ENCODE results near the gene SLC7A14. TPM values are rescaled to one million over a fixed set of nuclear protein-coding genes. Genes with fewer than 3 reads are reported as not detected.
A peak's percentile ranks its signal among the peaks of the same experiment; 100 is the strongest.

SLC7A14 gene
- total RNA-seq, 1 donor from 2014 or later: 7.0 TPM

DNA sequence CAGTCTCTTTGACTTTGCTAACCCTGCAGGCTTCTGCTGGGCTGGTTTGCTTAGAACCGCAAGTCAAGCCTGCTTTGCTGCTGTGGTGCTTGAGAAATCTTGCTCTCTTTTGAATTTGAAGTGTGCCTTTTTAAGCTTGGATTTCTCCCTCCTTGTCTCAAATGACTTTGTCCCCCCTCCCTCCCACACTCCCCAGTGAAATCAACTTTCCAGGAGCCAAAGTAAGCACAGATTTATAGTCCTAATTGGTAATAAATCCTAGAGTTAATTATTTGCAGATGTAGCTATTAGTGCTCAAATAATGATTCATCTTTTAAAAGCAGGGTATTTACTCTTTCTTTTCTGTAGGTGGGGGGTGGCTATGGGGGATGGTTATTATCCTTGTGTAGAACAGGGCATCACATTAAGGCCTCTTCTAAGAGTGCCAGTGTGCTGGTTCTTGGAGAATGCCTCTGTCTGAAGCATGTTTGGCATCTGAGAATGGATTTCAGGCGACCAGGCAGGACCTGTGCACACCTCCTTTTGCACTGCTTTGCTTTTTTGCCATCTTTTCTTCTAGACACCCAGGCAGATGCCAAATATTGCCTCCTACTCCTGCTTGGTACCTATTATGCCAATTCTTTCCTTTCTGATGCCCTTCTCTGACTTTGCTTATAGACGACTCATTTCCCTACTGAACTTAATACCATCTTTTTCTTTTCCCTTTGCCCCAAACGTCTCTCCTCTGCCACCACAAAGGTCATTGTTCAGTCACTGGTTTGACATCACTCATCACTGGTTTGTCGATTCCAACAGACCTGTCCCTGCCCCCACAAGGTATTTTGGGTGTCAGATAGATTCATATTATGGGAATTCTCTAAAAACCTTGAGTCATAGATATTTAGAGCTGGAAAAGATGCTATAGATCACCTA lies 116.5 kb downstream of the SLC7A14 start:
- no peak for DNase-seq

- no peak for DNase-seq
Measured at GRCh38 chr3:170467571-170468147, 118.2 kb downstream of the SLC7A14 start.

GRCh38 chr3:170467007-170467406 lies 118.9 kb downstream of the SLC7A14 start:
- peak; percentile 41 for DNase-seq

DNA sequence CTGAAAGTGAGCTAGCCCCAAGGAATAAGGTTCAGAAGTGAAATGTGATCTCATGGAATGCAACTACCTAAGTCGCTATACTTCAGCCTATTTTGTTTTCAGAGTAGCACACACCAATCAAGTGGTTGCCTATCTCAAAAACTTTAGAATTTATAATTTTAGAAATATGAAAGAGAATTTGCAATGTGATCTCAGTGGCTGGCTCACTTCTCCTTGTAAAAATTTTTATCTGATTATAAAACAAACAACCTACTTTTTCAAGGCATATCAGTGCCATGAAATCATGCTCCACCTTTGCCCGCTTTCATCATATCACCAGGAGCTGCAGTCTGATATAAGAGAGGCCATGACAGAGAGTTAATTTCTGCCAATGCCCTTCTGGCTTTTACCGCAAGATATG lies 119.9 kb downstream of the SLC7A14 start:
- DNase-seq: no peak

DNA sequence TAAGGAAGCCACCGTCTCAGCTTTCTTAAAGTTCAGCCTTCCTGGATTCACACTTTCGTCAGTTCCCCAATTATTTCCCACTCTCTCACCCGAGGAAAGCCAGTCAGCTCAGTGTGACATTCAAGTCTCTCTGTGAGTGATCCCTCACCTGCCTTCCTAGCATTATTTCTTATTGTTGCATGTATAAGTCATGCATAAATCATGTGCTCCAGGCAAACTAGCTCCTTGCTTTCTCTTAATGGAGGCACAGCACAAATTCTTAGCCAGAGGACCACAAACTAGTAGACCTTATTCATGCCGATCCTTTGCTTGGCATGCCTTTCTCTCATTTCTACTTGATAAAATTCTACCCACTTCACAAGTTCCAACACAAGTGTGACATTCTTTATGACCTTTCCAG lies 122.9 kb downstream of the SLC7A14 start:
- no peak for DNase-seq

- DNase-seq: no peak
Measured at GRCh38 chr3:170458285-170458684, 127.6 kb downstream of the SLC7A14 start.

DNA sequence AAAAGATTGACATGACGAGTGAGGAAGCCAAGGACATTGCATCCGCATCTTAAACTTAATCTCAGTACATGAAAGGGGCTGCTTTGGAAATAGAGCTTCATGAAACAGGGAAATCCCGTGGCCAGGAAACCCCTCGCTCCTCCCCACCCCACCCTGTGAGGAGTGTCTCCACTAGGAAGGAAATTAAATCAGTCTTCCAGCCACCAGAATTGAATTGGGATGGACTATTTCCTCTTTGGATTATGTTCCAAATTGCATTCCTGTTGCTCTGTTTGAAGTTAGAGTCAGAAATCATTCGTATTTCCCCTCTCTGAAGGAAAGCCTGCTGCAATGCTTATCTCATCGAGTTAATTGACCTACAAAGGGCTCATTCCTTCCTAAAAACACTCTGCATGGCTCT lies 131.4 kb downstream of the SLC7A14 start:
- no peak for DNase-seq

DNA sequence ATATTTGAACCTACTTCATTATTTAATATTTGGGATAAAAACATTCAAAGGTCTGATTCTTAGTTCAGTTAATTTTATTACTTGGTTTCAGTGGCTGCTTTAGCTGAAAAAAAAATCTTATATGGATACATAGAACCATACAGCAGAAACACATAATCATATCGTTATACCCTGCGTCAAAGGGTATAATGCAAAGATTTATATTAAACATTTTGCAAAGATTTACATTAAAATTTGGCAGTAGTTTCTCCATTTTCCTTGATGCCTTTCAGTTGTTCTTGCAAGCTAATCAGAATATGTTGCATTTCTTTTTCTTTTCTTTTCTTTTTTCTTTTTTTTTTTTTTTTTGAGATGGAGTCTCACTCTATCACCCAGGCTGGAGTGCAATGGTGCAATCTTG lies 135.8 kb downstream of the SLC7A14 start:
- no peak for DNase-seq

DNA sequence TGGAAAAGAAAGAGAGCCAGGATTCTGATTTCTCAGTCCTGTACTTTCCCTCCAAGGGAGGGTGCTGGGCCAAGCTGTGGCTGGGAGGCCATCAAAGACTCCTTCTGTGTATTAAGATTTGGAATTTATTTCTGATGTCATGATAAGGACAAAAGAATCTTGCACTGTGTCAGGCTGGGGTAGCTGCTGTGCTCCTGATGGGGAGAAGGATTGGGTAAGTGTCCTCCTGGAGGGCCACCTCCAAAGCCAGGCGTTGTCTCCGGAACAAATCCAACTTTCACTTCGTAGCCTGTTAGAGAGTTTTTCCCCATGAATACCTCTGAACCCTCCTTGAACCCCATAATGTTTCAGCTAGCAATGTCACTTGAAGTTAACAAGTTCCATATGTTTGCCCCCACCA lies 137.3 kb downstream of the SLC7A14 start:
- DNase-seq: no peak

- no peak for DNase-seq
Measured at GRCh38 chr3:170443457-170443856, 142.4 kb downstream of the SLC7A14 start.

GRCh38 chr3:170442947-170443346 lies 142.9 kb downstream of the SLC7A14 start:
- DNase-seq: no peak

DNA sequence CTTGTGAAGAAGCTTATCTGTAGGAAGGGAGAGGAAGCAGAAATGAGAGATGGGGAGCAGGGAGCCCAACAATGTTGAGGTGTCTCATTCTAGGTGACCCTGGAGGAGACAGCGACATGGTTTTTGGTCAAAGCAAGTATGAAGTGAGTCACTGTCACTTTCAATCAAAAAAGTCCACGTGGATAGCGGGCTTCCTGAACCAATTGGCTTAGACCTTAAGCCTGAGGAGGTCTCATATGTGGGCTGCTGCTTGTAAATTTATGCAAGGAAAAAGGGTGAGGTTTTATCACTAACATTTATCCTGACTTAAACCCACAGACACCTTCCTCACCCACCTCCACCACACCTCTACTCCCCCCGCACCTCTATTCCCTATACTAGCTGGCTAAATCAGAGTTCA lies 144.5 kb downstream of the SLC7A14 start:
- no peak for DNase-seq

- no peak for DNase-seq
Measured at GRCh38 chr3:170440344-170440743, 145.5 kb downstream of the SLC7A14 start.

- no peak for DNase-seq
Measured at GRCh38 chr3:170438836-170439235, 147.0 kb downstream of the SLC7A14 start.

GRCh38 chr3:170437696-170438407 lies 148.0 kb downstream of the SLC7A14 start:
- no peak for DNase-seq

GRCh38 chr3:170437176-170437575 lies 148.7 kb downstream of the SLC7A14 start:
- DNase-seq: peak; percentile 62

DNA sequence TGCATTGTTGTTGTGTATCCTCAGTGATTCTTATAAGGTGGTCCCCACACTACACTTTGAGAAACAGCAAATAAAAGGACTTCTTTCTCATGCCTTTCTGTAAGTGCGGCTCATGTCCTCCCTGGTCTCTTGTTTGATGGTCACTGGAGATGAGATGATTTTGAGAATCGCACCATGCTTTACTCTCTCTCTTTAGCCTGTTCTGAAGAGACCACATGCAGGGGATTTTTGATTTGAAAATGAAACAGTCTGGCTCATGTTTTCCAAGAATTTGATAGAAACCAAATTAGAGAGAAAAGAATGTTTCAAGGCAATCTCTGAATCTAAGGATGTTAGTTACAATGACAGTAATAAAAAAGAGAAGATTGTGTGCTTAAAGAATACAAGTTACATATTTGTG lies 149.2 kb downstream of the SLC7A14 start:
- no peak for DNase-seq

DNA sequence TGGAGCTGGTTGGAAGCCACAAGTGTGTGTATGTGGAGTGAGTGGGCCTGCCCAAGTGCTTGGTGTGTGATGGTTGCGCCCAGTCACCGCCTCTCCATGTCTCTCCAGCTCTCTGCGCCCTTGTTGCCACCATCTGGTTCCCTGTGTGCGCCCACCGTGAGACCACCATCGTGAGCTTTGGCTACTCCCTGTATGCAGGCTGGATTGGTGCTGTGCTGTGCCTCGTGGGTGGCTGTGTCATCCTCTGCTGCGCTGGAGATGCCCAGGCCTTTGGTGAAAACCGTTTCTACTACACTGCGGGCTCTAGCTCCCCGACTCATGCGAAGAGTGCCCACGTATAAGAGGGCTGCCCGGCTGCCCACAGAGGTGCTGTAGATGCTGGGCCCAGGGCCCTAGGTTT lies 153.5 kb downstream of the SLC7A14 start:
- DNase-seq: no peak

GRCh38 chr3:170431054-170431453 lies 154.8 kb downstream of the SLC7A14 start:
- no peak for DNase-seq

DNA sequence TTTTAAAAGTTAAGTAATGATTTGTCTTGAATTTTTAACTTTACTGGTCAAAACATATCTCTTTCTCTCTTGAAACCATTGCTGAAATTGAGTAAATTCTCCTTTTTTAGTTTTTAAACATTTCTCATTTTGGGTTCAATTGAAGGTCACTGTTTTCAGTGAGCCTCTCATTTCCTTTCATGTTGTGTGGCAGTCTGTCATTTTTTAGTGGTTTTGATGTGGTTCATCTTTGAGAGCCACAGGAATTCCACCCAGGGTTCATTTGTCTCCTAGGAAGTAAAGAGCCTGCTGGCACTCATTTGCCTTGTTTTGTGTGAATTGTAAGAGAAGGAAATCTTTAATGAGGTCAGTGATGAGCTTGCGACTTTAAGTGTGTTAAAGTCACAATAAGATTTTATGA lies 156.8 kb downstream of the SLC7A14 start:
- DNase-seq: no peak

DNA sequence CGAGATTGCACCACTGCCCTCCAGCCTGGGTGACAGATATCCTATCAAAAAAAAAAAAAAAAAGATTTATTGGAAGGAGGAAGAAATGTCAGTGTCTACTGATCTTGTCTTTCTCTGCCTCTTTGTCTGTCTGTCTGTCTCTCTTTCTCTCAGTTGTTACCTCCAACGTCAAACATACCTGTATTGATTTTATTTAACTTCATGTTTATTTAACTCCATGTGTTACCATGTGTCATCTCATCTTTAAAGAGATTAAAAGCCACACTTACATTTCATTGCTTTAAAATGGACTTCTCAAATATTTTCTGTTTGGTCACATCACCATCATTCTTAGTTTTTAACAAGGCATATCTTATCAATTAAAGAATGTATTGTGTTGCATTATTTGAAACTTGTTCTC lies 157.8 kb downstream of the SLC7A14 start:
- DNase-seq: no peak

GRCh38 chr3:170426240-170426797 lies 159.6 kb downstream of the SLC7A14 start:
- DNase-seq: no peak
